Spinal cord (tissue), 10 donors: Measurements from ENCODE around the gene SEMA6A. TPM values are rescaled to one million over a fixed set of nuclear protein-coding genes. Genes with fewer than 3 reads are reported as not detected.

Experiments
- DNase-seq, 6 donors: peaks; one replicate each; pipeline versions ENCODE4 v3.0.0 to v3.0.0-alpha.2; 2013 to 2015; ENCODE audit warnings: low spot score in 6 of 6, low read depth in 4 of 6
- H3K27ac ChIP-seq: one replicate; pipeline ENCODE4 v1.5.1; 2013; ENCODE audit warnings: low read depth, low read length, control low read depth
- H3K27me3 ChIP-seq: one replicate; pipeline ENCODE4 v1.6.1; 2013; ENCODE audit warnings: low read length; ENCODE audit not compliant: control insufficient read depth, insufficient read depth
- H3K36me3 ChIP-seq: one replicate; pipeline ENCODE4 v1.6.1; 2013; ENCODE audit warnings: low read length; ENCODE audit not compliant: control insufficient read depth, insufficient read depth
- H3K4me1 ChIP-seq: one replicate; pipeline ENCODE4 v1.6.1; 2013; ENCODE audit warnings: low read length; ENCODE audit not compliant: control insufficient read depth, insufficient read depth
- H3K4me3 ChIP-seq: one replicate; pipeline ENCODE4 v1.5.1; 2013; ENCODE audit warnings: low read depth, low read length, control low read depth
- H3K9me3 ChIP-seq: one replicate; pipeline ENCODE4 v1.6.1; 2013; ENCODE audit warnings: low read length; ENCODE audit not compliant: control insufficient read depth, insufficient read depth
- WGBS: methylation state at CpG from one replicate; pipeline ENCODE4 v1.1.5; 2013; ENCODE audit warnings: missing lambda C conversion rate; ENCODE audit not compliant: insufficient coverage; 5-methylcytosine and 5-hydroxymethylcytosine counted together
- polyA plus RNA-seq, 2 donors: library from polyadenylated mRNA; unstranded; fragments of 120-200 nt; gene quantifications; one replicate each; pipeline ENCODE4 v1.2.1, GENCODE V29; 2013; ENCODE audit not compliant: insufficient read length in 2 of 2
- total RNA-seq, 2 donors: library from RNA; depleted of rRNA in 1 of 2; stranded (reverse); fragments of 120-200 nt in 1 of 2; fragments of >200 nt in 1 of 2; gene quantifications; one replicate each; pipeline versions ENCODE4 v1.2.3 to v1.2.4, GENCODE V29; 2013 to 2014
- donor health status: healthy.

The SEMA6A gene
- total and polyA plus RNA-seq, 4 donors, result 52.8 to 135 (median 98.0) TPM

DNA sequence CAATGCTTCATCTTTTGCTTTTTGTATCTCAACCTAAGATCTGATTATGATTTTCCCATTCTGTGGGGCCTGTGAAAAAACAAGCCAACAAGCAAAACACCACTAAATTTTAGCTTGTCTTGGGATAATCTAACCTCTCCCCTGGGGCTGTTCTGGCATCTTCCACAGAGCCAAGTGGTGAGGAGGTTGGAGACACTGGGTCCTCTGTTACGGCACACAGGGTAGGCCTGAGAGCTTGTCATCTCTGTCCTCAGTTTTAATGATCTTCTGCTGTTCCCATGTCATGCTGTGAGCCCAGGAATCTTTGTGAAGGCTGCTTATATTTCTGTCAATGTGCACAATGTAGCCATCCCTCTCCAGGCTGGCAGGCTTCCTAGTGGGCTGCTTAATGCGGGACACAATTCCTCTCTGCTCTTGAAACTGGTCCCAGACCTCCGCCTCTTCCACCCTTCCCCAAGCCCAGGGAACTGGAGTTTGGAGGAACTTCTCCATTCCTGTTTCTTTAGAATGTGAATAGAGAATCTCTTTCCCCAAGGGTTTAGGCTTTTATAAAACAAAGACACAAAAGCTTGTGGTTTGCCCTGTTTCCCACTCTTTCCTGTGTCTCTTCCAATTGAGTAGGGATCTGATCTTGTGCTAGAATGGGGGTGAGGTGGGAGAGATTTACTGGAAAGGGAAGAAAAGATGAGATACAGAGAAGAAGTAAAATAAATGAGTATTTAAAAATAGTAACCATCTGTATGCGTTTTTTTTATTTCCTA, 30.9 kb upstream of the SEMA6A start:
- H3K27me3 ChIP-seq, result no peaks in the 10 kb centered on the region
- peak overlapping the region; percentile 47 for H3K27ac ChIP-seq
- no peak overlapping the region for H3K4me3 ChIP-seq
- no CpG with 5 or more reads among the region's 4 CpGs for WGBS
- no peaks in the 10 kb centered on the region for H3K9me3 ChIP-seq
- no peaks in the 10 kb centered on the region for H3K36me3 ChIP-seq
- peak in 5 of 6 donors; percentile 46 to 90 (median 58) for DNase-seq
- no peaks in the 10 kb centered on the region for H3K4me1 ChIP-seq

DNA sequence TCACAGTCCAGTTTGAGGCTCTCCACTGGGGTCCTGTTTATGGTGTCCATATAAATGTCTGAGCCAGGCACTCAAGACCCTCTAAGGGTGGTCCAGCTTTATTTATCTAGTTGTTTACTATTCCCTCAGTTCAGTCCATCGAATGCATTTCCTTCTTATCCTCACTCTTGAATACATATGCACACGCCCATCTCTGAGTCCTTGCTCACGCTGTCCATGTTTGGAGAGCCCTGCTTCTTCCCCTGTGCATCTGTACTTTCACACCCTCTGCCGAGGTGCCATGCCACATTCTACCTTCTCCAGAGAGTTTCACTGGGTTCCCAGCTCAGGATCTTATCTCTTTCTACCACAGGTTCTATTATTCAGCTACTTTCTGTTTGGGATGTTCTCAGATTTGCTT, 30.2 kb upstream of the SEMA6A start:
- DNase-seq, result no peak
- H3K9me3 ChIP-seq, result no peaks in the 10 kb centered on the region
- H3K36me3 ChIP-seq, result no peaks in the 10 kb centered on the region
- peak overlapping the region; percentile 47 for H3K27ac ChIP-seq
- H3K4me1 ChIP-seq, result no peaks in the 10 kb centered on the region
- H3K4me3 ChIP-seq, result no peak overlapping the region
- WGBS, result 88% methylated on average over 4 of the region's 4 CpGs
- H3K27me3 ChIP-seq, result no peaks in the 10 kb centered on the region

DNA sequence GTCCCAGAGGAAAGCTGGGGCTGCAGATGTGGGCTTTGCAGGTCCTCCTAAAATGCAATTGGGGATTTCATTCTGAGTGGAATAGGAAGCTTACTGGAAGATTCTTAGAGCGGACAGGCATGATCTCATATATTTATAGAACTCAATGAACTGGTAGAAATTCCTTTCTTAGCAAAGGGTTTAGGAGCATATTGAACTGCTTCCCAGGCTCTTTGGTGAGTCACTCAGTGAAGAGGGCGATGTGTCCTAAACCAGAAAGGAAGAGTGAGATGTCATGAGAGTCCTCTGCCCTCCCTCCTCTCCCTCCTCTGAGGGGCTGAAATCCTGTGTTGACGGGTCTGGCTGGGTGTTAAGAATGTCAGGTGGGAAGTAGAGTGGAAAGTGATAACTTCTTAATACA, 26.3 kb upstream of the SEMA6A start:
- peak overlapping the region; percentile 40 for H3K27ac ChIP-seq
- DNase-seq, result peak in 1 of 6 donors; percentile 23
- no peaks in the 10 kb centered on the region for H3K27me3 ChIP-seq
- WGBS, result no CpG with 5 or more reads among the region's 3 CpGs
- H3K36me3 ChIP-seq, result no peaks in the 10 kb centered on the region
- H3K4me3 ChIP-seq, result no peak overlapping the region
- H3K9me3 ChIP-seq, result no peaks in the 10 kb centered on the region
- H3K4me1 ChIP-seq, result no peaks in the 10 kb centered on the region

DNA sequence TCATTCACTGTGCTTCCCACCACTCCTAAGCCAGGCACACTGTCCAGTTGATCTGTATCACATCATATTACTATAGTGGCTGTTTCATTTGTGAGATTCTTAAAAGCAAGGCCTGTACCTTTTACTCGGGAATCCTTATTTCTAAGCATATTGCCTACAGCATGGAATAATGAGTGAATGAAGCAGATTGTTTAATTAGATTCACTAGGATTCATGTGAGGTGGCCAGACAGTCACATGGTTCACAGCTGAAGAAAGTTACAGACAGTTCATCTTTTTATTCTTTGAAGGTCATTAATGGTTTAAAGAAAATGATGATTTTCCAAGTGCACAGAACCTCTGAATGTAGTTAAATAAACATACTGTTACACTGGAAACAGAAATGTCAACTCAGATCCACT, 24.3 kb upstream of the SEMA6A start:
- DNase-seq, result no peak
- no CpG with 5 or more reads among the region's 1 CpG for WGBS
- no peak overlapping the region for H3K4me3 ChIP-seq
- no peak overlapping the region for H3K27ac ChIP-seq
- H3K36me3 ChIP-seq, result no peaks in the 10 kb centered on the region
- no peaks in the 10 kb centered on the region for H3K27me3 ChIP-seq
- no peaks in the 10 kb centered on the region for H3K4me1 ChIP-seq
- no peaks in the 10 kb centered on the region for H3K9me3 ChIP-seq

DNA sequence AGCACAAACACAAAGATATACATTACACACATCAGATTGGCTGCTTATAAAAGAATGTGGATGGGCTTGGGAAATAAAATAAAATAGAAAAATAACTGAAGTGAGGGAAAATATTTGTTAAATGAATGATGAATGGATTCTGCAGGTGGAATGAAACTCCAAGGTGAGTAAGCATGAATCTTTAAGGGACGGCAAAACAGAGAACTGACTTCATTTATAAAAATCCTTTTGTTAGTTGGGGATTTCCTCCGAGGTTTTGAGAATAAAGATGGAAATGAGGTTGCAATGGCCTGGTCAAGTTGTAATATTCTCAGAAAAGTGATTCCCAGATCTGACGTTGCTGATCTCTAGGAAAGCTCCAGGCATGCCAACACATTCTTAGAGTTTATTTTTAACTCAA, 20.9 kb upstream of the SEMA6A start:
- no peaks in the 10 kb centered on the region for H3K9me3 ChIP-seq
- no CpG with 5 or more reads among the region's 3 CpGs for WGBS
- H3K27ac ChIP-seq, result no peak overlapping the region
- no peaks in the 10 kb centered on the region for H3K36me3 ChIP-seq
- H3K4me1 ChIP-seq, result no peaks in the 10 kb centered on the region
- no peaks in the 10 kb centered on the region for H3K27me3 ChIP-seq
- DNase-seq, result no peak
- H3K4me3 ChIP-seq, result no peak overlapping the region

DNA sequence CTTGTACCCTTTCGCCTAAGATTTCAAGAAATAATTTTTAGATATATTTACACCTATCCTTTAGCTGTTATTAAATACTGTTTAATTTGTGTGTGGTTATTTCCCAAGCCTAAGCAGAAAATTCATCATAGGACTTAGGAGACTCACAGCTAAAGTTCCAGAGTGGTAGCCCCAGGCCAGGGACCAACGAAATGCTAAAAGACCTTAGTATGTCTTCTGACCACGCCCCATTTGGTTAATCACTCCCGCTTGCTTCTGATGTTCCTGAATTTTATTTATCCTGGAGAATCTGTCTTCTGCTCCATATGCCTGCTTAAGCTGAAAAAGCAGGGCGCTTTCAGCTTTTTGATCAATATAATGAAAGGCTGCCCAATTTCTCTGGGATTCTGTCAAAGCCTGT, 18.7 kb upstream of the SEMA6A start:
- no peaks in the 10 kb centered on the region for H3K4me1 ChIP-seq
- WGBS, result 83% methylated on average over 3 of the region's 5 CpGs
- no peaks in the 10 kb centered on the region for H3K36me3 ChIP-seq
- no peak overlapping the region for H3K4me3 ChIP-seq
- H3K27me3 ChIP-seq, result no peaks in the 10 kb centered on the region
- no peak for DNase-seq
- no peaks in the 10 kb centered on the region for H3K9me3 ChIP-seq
- no peak overlapping the region for H3K27ac ChIP-seq

DNA sequence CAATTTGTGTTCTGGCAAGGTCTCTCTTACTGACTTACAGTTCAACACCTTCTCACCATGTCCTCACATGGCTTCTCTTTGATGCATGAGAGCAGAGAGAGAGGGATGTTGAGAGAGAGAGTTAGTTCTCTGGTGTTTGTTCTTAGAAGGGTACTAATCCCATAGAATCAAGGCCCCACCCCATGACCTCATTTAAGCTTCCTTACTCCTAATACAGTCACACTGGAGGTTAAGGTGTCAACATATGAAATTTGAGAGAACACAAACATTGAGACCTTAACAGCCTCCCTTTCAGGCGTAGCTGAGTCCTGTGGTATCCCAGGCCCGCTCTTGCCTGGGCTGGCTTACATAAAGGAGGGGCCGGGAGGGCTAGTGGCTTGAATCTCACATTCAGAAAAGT, 10.6 kb upstream of the SEMA6A start:
- H3K9me3 ChIP-seq, result no peaks in the 10 kb centered on the region
- H3K36me3 ChIP-seq, result no peaks in the 10 kb centered on the region
- no peak overlapping the region for H3K4me3 ChIP-seq
- WGBS, result 100% methylated on average over 2 of the region's 3 CpGs
- H3K27me3 ChIP-seq, result no peaks in the 10 kb centered on the region
- no peak for DNase-seq
- H3K4me1 ChIP-seq, result no peaks in the 10 kb centered on the region
- no peak overlapping the region for H3K27ac ChIP-seq

DNA sequence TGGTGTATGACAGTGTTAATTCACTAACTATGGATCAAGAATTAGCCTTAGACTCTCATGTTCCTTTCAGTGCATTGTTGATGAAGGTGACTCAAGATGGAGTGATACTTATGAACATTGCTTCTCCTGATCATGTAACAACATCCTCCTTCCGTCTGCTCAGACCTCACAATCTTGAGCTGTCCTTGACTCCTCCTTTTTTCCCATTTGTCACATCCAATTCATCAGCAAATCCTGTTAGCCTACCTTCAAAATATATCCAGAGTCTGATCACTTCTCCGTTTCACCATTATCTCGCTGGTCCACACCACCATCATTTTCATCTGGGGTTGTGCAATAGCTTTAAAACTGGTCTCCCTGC, 9.2 kb upstream of the SEMA6A start:
- DNase-seq, result no peak
- Histone ChIP-seq H3K27ac (no peak overlapping the region), H3K4me1 (no peaks in the 10 kb centered on the region), H3K36me3 (no peaks in the 10 kb centered on the region), H3K27me3 (no peaks in the 10 kb centered on the region), H3K9me3 (no peaks in the 10 kb centered on the region), H3K4me3 (no peak overlapping the region)
- 97% methylated on average over 3 of the region's 3 CpGs for WGBS

DNA sequence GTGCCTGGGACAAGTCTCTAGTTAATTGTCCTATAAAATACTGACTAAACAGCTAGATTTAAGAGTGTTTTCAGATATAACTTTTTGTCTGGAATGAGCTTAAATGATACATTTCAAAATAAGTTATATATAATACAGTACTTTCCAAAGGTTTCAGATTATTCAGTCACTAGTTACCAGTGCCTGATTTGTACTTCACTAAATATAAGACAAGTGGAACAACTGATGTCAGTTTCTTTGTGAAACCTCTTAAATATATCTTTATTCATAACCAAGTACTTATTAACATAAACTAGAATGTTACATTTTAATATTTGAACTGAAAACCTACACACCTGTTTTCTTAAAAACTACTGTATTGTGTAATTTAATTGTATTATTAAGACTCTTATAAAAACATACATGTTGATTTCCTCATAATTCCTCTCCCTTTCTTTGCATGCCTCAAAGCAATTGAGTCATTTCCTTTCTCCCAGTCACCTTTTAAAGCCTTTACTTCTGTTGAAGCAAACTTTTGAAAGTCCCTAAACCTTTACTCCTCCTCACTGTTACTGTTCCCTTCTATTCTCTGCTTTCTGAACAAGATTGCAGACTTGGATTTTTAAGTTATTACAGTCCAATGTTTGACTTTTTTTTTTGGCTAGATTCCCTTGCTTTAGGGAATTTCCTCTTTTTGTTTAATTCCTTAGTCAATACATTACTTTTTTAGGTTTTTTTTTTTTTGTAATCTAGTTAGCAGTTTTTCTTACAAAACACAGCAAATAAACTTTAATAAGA, 8.7 kb upstream of the SEMA6A start:
- DNase-seq, result no peak
- Histone ChIP-seq H3K4me1 (no peaks in the 10 kb centered on the region), H3K27me3 (no peaks in the 10 kb centered on the region), H3K4me3 (no peak overlapping the region), H3K36me3 (no peaks in the 10 kb centered on the region), H3K27ac (no peak overlapping the region), H3K9me3 (no peaks in the 10 kb centered on the region)

DNA sequence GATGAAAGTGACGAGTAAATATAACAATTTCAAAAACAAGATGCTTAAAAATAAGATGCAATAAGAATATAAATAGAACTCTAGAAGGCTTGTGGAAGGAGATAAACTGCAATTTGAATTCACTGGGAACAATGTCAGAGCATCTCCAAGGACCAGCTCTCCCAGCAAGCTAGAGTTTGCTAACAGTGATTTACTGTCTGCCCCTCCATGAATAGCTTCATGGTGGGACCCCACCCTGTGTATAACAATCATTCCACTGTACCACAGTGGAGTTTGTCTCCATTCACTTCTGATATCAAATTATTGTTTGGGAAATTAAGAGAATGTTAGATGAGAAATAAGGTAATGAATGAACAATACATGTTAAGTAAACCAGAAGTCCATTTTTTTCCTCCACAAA, 7.3 kb upstream of the SEMA6A start:
- Histone ChIP-seq H3K27ac (no peak overlapping the region), H3K4me3 (no peak overlapping the region), H3K4me1 (no peaks in the 10 kb centered on the region), H3K9me3 (no peaks in the 10 kb centered on the region), H3K27me3 (no peaks in the 10 kb centered on the region), H3K36me3 (no peaks in the 10 kb centered on the region)
- DNase-seq, result no peak
- no CpG with 5 or more reads among the region's 1 CpG for WGBS
